GM11168 (cell line): ENCODE data around the gene SCAND1.
"Not testable (repeated sequence)": the region's sequence is repeated elsewhere in the genome, so short reads cannot be mapped to it uniquely, and the experiment has no call there.

Experiments
- in situ Hi-C: fragments of 300-500 bp; cut with MboI; formaldehyde crosslinking; loops from one replicate; pipeline ENCODE4 v1.12.0; 2022; ENCODE audit warnings: low sequenced_read_pairs; ENCODE audit not compliant: unreplicated experiment

Gene SCAND1

DNA sequence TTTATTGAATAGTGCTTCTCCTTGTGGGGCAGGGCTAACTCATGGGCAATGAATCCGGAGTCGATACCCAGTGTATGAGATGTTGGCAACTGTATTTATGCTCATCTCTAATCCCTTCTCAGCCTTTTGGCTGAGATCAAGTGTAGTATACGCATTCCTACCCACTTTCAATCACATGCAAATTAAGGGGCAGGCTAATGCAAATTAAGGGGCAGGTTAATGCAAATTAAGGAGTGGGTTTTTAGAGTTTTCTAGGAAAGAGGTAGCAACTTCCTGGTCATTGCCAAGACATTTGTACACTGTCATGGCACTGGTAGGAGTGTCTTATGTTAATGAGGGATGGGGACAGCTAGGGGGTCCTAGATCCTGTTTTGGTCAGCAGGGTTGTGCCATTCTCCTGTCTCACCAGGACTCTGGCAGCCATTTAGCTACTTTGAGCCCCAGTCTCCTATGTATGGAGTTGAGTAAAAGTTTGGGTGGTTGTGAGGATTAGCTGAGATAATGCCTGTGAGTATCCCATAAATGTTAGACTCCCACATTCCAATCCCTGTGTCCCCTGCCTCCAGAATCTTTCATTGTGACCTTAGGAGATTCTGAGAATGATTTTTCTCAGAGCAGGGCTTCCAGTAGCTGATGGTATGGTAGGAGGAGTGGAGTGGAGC, 13.8 kb upstream of the SCAND1 start, which contains the start of gene CNBD2:
CNBD2 (plus strand) TSS at position 612 of the 662 bp plus-strand sequence. CDS start 173 bp downstream, outside the sequence.
- in situ Hi-C loops, result no loop called here

DNA sequence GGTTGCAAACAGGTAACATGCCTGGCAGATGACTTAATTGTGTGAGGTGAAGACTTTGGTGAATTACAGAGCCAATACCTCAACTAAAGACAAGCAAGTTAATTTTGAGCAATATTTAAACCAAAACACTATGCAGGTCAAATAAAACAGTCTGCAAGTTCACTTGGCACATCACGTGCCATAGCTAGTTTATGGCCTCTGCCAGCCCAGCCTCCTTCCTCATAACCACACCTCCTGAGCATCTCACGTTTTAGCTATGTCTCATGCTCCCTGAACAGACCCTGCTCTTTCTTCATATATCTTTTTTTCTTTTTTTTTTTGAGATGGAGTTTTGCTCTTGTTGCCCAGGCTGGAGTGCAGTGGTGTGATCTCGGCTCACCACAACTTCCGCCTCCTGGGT, 9.6 kb upstream of the SCAND1 start:
- in situ Hi-C loops, result no loop called here

DNA sequence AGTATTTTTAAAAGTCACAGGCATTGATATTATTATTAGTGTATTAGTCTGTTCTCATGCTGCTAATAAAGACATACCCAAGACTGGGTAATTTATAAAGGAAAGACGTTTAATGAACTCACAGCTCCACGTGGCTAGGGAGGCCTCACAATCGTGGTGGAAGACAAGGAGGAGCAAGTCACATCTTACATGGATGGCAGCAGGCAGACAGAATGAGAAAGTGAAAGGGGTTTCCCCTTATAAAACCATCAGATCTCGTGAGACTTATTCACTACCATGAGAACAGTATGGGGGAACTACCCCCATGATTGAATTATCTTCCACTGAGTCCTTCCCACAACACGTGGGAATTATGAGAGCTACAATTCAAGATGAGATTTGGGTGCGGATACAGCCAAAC, 5.0 kb upstream of the SCAND1 start:
- in situ Hi-C loops, result not testable (repeated sequence)

DNA sequence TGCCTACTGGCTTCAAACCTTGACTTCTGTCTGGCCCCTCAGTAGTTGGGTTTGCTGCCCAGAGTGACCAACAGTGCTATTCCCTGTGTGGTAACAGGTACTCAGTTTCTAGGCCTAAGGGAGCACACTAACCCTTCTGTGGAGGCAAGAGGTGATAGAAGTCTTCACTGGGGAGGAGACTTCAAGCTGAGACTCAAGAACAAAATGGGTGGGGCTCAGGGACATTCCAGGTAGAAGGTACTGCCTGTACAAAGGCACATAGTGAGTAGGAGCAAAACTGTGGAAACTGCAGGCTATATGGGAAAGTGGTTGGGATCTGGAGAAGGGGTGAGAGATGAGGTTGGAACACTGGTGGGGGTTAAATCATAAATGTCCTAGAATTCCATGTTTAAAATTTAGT, 2.3 kb upstream of the SCAND1 start:
- in situ Hi-C loops, result no loop called here

DNA sequence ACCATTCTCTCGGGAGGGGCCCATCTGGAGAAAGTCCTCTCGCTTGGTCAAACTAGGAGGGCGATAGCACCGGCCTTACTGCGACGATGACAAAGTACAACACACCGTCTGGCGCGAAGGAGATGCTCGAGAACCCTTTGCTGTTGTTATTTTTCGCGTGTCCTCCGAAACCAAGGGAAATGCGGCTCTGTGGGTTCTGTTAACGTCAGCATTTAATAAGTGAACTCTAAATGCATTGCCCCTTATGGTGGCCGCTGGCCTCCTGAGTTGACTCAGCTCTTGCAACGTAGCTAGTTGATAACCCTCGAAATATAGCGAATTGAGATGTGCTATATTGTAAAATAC, 577 bp upstream of the SCAND1 start:
- in situ Hi-C loops, result no loop called here

DNA sequence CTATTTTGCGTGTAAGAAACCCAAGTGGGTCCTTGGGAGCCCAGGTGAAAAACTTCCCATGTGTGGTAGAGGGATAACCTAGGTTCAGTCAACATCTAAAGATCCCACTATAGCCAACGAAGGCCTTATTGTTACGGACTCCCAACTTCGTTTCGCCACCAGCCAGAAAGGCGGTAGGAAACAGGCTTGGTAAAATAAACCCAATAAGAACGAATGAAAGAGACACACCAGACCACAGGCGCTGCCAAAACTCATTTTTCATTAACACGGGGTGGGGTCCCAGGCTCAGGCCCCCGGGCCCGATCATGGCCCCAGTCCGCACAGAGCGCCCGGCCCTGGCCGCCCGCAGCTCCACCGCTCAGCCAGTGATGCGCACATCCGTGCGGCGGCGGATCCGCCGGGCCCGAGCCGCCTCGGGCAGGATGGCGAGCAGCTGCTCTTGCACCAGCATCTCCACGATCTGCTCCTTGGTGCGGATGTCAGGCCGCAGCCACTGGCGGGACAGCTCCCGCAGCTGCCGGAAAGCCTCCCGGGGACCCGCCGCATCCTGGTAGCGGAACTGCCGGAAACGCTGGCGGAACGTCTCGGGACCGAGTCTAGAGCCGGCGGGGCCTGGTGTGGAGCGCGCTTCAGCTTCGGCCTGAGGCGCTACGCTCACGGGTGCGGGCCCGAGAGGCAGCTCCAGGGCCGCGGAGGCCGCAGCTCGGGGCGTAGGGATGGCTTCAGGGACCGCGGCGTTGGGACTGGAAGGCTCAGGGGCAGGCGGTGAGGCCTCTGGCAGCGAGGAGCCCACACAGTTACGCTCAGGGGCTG, 709 bp downstream of the SCAND1 start:
- in situ Hi-C loops, result no loop called here

DNA sequence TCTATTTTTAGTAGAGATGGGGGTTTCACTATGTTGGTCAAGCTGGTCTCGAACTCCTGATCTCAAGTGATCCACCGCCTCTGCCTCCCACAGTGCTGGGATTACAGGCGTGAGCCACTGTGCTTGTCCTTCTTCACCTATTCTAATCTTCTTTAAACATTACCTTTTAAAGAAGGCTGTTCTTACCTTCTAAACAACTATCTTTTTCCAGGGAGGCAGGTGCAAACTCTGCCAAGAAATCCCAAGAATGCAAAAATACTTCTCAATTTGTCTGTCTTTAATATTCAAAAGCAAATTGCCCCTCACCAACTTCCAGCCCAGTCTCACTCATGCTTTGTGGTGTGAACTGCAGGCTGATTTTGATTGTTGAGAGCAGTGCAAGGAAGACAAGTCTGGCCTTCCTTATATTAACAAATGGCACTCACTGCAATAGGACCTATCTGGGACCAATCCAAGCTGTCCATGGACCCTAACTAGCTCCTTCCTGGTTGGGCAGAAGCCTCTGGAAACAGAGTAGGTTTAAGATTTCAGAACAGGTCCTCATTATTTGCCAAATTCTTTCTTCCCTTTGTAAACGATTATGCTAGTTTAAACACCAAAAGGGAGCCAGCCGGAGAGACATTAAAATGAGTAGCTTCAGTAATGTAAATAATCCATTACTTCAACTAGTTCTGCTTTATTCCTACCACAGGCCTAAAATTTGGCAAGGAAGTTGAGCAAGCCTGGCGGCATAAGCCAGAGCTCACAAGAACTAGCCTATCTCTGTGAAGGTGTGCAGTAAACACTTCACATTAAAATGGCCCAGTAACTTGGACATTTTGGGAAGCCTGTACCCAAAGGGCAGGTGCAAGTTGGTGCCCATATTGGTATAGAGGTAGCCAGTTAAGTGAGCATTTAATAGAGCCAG, 1.6 kb downstream of the SCAND1 start:
- in situ Hi-C loops, result no loop called here

DNA sequence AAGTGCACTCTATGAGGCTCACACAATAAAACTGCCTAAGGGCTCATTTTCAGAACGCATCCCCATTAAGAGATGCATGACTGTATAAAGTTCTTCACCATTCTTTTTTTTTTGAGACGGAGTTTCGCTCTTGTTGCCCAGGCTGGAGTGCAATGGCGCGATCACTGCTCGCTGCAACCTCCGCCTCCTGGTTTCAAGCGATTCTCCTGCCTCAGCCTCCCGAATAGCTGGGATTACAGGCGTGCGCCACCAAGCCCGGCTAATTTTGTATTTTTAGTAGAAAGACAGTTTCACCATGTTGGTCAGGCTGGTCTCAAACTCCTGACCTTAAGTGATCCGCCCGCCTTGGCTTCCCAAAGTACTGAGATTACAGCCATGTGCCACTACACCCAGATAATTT, 2.2 kb downstream of the SCAND1 start:
- in situ Hi-C loops, result not testable (repeated sequence)

DNA sequence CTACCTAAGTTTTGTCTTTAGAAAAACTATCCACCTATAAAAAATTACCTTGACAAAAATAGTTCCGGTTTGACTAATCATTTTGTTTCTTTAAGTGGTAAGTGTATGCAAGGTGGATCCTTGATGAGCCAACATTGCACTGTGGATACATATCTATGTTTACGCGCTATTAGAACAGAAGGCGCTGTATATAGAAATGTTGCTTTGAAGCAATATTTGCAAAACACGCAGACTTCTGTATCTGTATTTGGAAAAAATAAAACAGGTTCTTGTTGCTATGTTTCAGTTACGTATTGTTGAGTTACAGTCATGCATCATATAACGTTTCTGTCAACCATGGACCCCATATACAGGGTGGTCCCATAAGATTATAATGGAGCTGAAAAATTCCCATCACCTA, 4.2 kb downstream of the SCAND1 start:
- in situ Hi-C loops, result no loop called here

DNA sequence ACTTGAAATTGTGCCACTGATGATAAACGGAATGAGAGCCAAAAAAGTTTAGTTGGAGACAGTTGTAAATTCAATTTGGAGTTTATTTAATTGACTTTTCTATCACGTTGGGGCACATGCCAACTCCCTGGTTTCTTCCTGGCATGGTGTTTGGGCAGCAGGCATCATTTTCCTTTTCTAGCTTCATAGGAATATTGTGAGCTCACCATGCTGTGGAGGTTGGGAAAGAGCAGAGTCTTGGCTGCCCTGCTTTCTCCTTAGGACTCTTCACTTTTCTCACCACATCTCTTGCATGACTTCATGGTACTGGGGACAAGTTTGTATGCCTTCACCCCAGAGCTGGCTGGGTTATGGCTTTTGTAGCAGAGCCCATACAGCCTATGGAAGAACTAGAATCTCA, 6.4 kb downstream of the SCAND1 start:
- in situ Hi-C loops, result no loop called here

DNA sequence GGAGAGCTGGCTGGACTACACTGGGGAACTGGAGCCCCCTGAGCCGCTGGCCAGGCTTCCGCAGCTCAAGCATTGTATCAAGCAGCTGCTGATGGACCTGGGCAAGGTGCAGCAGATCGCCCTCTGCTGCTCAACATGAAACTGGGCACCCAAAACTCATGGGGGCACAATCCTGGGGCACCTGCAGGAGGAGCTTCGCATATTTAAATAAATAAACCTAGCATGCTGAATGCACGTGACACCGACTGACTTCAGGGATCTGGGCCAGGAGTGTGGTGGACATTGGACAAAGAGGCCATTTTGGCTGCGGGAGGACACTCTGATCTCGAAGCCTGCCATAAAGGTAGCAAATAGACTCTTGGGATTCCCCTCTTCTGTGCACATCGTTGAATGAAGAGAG, 6.8 kb downstream of the SCAND1 start:
- in situ Hi-C loops, result no loop called here

DNA sequence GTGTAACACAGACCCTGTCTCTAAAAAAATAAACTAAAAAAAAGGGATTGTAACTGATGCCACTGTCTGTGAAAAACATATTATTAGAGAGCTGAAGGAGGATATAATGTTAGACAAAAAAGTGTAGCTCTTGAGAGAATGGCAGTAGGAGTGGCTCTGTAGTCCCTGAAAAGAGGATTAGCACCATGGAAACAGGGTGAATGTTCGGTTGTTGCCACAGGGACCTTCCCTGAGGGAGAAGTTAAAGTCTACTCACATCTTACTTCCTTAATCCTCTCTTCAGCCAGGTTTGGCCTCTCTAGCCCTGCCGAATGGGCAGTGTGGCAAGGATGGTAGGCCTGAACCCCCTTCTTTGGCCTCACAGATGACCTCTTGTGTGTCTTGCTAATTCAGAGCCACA, 12.1 kb downstream of the SCAND1 start:
- in situ Hi-C loops, result no loop called here

DNA sequence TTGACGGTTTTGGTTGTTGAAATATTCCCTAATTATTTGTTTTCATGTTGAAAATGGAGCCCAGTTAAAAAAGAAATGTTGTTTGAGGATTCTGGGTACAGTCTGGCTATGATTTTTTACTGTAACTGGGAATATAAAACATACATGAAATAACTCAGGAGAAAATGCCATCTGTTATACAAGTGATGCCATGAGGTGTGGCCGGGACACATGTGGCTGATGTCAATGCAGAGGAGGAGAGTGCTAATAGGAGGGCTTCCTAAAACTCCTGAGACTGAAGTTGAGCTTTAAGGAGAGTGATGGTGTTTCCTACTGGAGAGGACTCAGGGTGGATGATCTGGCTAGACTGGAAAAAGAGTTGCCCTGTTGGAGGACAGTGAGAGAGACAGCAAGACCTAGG, 12.7 kb downstream of the SCAND1 start:
- in situ Hi-C loops, result no loop called here

DNA sequence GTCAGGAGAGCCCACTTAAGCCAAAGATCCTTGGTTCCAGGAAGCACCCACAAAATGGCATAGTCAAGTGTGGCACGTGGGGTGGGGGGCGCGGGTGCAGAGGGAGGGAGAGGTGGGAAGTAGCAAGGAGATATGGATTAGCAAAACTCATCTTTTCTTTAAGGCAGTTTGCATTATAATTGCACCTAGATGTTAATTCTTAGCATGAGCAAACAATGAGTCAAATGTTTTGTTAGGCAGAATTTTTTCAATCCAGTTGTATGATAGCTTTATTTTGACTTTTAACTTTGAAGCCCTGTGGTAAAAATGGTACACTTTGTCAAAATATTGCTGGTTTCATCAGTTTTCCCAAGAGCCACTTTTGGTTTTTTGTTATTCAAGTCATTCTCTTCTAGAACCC, 15.0 kb downstream of the SCAND1 start:
- in situ Hi-C loops, result no loop called here

DNA sequence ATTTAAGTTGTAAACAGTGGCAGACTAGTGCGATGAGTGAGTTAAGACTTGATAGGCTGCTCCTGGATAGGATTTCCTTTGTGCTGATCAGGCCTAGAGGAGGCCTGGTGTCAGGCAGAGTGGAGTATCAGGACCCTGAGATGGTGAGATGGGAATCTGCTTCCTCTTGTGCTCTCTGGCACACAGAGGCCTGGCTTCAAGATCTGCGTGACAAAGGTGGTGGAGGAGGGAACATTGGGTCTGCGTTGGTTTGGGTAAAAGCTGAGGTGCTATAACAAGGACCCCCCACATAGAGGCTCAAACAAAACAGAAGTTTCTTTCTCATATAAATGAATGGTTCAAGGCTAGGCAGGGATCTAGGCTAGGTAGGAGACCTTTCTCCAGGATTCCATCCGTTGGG, 20.3 kb downstream of the SCAND1 start:
- in situ Hi-C loops, result no loop called here

DNA sequence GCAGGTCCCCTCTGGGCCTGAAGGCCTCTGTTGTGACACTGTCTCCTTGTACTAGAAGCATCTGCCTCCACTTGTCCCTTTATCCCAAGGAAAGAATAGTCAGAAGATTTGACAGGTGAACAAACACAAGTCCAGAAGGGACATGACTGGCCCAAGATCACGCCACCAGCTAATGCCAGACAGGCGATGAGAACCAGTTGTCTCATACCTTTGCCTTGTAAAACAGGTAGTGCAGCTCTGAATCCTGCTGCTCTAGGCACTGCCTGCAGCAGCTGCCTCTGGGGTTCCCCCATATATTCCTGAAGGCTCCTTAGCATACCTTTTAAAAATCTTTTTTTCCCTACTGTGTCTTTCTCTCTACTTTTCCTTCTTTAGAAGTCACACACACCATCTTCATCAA, 25.0 kb downstream of the SCAND1 start:
- in situ Hi-C loops, result no loop called here

DNA sequence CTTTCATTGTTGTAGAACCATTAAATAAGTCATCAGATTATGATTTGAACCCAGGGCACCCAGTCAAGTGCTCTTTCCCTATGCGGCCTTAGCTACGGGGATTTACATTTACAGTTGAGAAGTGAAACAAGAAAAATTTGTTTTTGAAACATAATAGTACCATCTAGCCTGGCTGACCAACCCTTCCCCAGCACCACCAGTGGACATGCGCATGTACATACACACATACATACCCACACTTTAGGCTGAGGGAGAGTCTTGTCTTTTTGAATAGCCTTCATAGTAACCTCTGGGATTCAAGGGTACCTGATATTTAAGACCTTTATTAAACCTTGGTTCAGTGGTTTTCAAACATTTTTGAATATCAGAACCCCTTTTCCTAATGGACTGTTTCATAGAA, 33.8 kb downstream of the SCAND1 start:
- in situ Hi-C loops, result no loop called here

DNA sequence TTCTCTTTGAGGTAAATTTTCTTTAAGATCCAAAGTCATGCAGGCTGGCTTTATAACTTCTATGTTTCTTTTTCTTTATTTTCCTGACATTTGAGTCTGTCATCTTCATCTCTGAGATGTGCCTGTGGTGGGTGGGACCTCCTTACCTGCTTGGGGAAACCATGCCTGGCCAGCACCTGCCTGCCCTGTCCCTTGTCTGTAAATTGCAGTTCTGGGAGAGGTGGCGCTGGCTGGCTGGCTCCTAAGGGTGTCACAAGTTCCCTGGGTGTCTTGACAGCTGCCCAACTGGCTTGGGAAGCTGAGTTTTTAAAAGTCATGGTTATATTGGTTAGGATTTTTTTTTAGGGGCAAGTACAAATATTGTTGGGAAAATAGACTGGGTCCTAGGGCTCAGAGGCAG, 36.3 kb downstream of the SCAND1 start:
- in situ Hi-C loops, result no loop called here

DNA sequence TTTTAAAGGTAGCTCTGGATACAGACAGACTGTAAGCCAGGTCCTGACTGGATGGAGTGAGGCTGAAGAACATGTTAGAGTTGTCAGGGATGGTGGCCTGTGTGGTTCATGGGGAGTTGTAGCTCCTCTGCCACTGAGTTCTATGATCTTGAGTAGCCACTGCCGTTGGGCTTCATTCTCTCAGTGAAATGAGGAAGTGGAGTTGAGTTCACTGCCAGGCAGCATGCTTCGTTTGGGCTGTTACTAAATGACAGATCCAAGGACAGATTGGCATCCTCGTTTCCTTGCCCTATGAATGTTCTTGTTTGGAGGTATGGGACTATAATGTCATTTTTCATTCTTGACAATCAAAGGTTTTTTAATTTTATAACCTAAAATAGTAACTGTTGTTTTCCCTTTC, 37.2 kb downstream of the SCAND1 start:
- in situ Hi-C loops, result no loop called here

DNA sequence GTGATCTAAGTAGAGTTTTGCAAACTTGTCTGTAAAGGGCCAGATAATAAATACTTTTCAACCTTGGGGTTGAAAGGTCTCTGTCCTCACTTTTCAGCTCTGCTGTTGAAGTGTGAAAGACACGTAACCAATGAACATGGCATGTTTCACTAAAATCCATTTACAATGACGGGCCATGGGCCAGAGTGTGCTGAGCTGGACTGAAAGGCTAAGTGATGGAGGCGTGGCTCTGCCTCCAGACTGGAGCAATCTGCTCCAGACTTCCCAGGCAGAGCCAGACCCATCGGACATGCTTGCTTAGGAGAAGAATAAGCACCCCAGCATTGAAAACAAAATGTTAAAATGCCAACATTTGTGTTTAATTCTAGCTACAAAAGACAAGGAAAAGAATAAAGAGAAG, 41.4 kb downstream of the SCAND1 start:
- in situ Hi-C loops, result no loop called here

DNA sequence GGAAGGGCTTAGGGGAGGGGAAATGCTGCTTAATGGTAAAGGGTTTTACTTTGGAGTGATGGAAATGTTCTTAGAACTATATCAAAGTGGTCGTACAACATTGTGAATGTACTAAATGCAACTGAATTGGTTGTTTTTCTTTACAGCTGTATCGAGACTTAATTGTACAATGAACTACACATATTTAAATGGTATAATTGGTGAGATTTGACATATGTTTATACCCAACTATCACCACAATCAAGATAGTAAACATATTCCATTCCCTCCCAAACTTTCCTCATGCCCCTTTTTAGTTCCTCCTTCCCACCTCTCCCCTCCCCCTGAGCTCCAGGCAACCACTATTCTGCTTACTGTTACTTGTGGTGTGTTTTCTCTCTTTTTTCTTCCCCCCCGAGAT, 44.0 kb downstream of the SCAND1 start:
- in situ Hi-C loops, result no loop called here
